Measurements from ENCODE around the gene RBCK1.

- TF ChIP-seq CTCF (IDR thresholded peaks at IDR 0.05) (no peak), POLR2A (IDR thresholded peaks at IDR 0.05) (no peak)
Observed at GRCh38 chr20:475463-476357, 67.6 kb downstream of the RBCK1 start.

Measured in testis (tissue), 2 donors.